ENCODE measurements around the gene CCDC142. TPM values are rescaled to one million over a fixed set of nuclear protein-coding genes. Genes with fewer than 3 reads are reported as not detected.

The CCDC142 gene
- total and polyA plus RNA-seq, 9 of the 15 experiments (the other 6 are each of a cell fraction or from before 2014, with no cell fraction given), result 0.55 to 11.7 (median 7.2) TPM

DNA sequence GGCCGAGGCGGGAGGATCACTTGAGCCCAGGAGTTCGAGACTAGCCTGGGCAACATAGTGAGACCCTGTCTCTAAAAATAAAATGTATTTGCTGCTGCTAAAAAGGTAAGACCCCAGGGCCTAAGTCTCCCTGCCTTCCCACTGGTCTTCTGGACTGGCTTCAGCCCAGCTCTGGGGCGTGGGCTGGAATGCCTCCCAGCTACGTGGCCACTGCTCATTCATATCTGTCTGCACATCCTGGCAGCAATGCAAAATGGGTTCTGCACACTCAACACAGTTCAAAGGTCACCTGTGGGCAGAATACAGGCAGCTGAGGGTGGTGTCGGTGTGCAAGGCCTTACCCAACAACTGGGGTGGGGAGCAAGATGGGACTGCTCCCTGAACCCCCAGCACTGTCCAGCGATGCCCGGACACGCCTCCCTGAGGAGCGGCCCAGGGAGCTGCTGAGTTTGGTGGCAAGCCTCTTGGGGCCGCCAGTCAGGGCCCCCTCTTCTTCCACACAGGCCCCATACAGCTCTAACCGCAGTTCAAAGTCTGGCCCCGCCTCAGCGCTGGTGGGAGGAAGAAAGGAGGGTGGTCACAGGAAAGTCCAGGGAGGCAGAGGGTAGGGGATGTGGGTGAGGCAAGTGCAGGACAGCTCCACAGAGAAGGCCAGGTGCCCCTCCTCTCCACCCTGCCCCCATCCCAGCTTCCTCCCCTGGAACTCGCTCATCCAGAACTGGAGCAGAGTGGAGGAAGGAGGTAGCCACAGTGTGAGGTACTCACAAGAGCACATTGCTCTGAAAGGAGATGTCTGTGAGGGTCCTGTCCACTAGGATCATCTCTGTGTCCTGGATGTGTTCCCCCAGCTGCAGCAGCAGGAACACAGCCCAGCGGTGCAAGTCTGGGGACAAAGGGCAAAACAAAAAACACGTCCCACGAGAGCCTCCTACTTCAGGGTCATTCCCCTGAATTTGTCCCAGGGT, 53.0 kb downstream of the CCDC142 start:
- H3K27me3 ChIP-seq (ENCODE audit: control insufficient read depth in 2 of 2, insufficient read depth in 2 of 2, low read length in 2 of 2), result no peaks in the 10 kb centered on the region
- H3K36me3 ChIP-seq (ENCODE audit: control insufficient read depth, insufficient read depth, low read length), result no peaks in the 10 kb centered on the region
- H3K79me2 ChIP-seq (ENCODE audit: control insufficient read depth, insufficient read depth, low read length), result no peaks in the 10 kb centered on the region
- H2AFZ ChIP-seq (ENCODE audit: low read depth, low read length), result no peak overlapping the region
- H3K4me1 ChIP-seq (replicated peaks in 1 of 2; ENCODE audit: control insufficient read depth in 2 of 2, insufficient read depth in 2 of 2, low read length in 2 of 2), result peaks cover 0 to 16% of the 10 kb centered on the region in 2 experiments; a peak in 1 of 5 replicates
- CTCF ChIA-PET (ENCODE audit: low intra/inter-chr PET ratio), result no interaction called here
- in situ Hi-C loops (cut with MboI) (no loop called here), intact Hi-C loops (cut with micrococcal nuclease) (no loop called here)
- no peak overlapping the region for H3K4me2 ChIP-seq (ENCODE audit: insufficient read depth, low read length)
- no peaks in the 10 kb centered on the region for H3K9me1 ChIP-seq (ENCODE audit: control insufficient read depth, insufficient read depth, low read length)
- DNase-seq (ENCODE audit: extremely low read depth in 1 of 4, low spot score in 3 of 4), result no peak
- FAIRE-seq, result no peak
- no TSS peak for BruUV-seq (replicated peaks)
- H3K9ac ChIP-seq (ENCODE audit: insufficient read depth in 1 of 2, low read depth in 2 of 2, low read length in 2 of 2), result peak overlapping the region in 1 of 2 experiments; percentile 48; a peak in 1 of 4 replicates
- WGBS (ENCODE audit: insufficient coverage, low coverage, missing lambda C conversion rate), result 54% methylated on average over 15 of the region's 18 CpGs
- POLR2A ChIA-PET, result interaction anchor here (0.5 to 0.9 kb wide), 4 partner anchors 10 to 579 kb away, joined by 3 to 5 read pairs (median 4); no protein-coding TSS in a partner anchor
- ATAC-seq, result no peak
- TF ChIP-seq ATF1 (CRISPR knock-in tag; IDR thresholded peaks at IDR 0.05) (no peak), ATF1 (tag; IDR thresholded peaks at IDR 0.05) (no peak), TCF7 (IDR thresholded peaks at IDR 0.05; ENCODE audit: borderline replicate concordance) (no peak), SIRT6 (IDR thresholded peaks at IDR 0.05; ENCODE audit: low read depth, low read length) (no peak), HDAC1 (IDR thresholded peaks at IDR 0.05) (no peak), ZNF3 (CRISPR knock-in tag; IDR thresholded peaks at IDR 0.05) (no peak)
- H3K27ac ChIP-seq (ENCODE audit: extremely low read depth, low read depth, low read length), result no peak overlapping the region
- H3K9me3 ChIP-seq (replicated peaks; ENCODE audit: control insufficient read depth, insufficient read depth, low read depth, low read length), result no peaks in the 10 kb centered on the region
- no peaks in the 10 kb centered on the region for H4K20me1 ChIP-seq (replicated peaks; ENCODE audit: control insufficient read depth, insufficient read depth, low read length)
- H3K4me3 ChIP-seq, result no peak overlapping the region

Measured in K562 (cell line).